Measurements from ENCODE around the gene CILP2.

CILP2 gene

DNA sequence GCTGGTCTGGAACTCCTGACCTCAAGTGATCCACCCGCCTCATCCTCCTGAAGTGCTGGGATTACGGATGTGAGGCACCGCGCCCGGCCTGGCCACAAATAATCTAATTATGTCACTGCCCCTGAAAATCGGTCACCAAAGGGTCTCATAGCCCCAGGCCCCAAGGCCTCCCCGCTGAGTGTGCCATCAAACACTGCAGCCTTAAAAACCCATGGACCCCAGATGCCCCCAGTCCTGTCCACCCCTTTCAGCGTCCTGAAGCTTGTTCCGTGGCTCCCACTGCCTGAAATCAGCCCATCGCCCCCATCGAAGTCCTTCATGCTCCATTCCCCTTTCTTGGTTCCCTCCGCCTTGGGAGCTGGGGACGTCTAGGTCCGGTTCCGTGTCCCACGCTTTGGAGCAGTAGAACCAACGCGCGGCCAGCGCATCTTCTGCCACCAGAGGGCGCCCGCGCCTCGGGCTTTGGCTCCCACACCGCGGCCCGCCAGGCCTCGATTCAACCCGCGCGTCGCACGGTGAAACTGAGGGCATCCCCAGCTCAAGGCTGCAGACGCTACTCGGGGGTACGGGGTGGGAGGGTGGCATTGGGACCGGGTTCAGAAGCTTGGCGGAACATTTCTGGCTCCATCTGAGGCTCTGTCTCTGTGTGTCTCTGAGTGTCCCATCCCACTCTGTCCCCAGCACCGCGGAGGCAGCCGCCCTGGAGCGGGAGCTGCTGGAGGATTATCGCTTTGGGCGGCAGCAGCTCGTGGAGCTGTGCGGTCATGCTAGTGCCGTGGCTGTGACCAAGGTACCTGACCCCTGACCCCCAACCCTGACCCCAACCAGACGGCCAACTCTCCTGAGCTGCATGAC, 5.9 kb upstream of the CILP2 start:
- peak; percentile 26 to 63 for DNase-seq

DNA sequence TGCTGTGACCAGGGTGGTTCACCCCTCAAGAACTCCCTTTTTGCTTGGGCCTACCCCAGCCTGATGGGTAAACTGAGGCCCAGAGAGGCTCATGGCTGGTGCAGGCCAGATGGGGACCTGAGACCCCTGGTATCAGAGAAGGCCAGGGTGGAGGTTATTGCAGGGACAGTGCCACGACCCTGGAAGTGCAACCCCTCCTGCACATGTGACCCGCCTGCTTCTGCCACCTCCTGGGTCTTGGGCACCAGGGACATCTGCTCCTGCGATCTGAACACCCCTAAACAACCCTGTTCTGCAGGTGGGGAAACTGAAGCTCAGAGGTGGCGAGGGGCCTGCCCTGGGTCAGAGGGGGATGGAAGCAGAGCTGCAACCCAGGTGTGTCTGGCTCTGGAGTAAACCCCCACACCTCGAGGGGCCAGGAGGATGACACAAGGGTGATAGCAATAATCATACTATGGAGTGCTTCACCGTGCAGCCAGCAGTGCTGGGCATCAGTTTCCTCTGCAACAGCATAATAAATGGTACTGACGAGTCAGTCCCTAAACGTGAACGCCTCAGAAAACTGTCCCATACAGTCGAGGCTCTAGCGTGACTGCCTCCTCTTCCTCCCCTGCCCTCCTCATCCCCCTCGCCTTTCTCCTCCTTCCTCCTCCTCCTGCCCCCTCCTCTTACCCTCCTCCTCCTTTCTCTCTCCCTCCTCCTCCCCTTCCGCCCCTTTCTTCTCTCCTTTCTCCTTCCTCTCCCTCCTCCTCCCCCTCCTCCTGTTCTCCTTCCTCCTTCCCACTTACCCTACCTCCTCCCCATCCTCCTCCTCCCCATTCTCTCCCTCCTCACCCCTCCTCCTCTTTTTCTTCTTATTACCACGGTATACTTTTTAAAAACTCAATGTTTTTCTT, 5.0 kb upstream of the CILP2 start:
- DNase-seq: no peak

DNA sequence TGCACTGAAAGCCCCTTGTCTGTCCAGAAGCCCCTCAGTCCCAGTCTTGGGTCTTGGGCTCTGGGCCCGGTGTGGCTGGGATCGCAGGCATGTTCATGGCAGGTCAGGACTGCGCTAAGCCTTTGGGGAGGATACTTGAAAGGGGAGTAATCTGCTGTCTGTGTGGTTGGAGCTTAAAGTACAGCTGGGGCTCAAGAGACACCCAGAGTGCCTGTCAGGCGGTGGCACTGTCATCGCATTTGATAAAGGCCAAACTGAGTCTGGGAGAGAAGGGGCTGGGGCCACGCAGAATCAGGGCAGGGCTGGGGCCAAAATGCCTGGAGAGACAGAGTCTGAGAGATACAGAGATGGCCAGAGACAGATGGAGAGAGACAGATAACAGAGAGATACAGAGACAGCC, 4.2 kb upstream of the CILP2 start:
- DNase-seq: no peak

DNA sequence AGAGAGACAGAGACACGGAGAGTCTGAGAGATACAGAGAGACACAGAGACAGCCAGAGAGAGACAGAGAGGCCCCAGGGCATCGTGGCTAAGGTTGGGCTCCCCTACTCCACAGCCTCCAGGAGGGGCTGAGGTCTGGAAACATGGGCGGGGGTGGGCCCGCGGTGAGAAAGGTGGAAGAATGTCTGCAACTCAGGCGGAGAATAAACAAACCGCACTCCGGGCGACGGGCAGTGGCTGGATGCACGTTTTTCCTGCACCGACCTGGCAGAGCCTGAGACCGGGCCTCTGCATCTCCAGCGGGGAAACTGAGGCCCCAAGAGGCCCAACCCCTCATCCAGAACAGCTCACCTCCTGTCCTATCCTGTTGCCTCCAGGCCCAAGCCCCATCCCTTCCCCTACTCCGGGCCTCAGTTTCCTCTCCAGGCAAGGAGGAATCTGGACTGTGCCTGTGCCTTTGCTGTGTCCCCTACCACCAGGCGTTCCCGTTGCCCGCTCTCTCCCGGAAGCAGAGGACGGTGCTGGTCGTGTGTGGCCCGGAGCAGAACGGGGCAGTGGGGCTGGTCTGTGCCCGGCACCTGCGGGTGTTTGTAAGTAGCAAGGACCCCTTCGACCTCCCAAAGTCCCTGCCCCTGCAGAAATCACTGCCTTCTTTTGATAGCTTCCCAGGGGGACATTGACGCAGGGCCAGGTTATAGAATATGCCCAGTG, 3.4 kb upstream of the CILP2 start:
- DNase-seq: no peak

DNA sequence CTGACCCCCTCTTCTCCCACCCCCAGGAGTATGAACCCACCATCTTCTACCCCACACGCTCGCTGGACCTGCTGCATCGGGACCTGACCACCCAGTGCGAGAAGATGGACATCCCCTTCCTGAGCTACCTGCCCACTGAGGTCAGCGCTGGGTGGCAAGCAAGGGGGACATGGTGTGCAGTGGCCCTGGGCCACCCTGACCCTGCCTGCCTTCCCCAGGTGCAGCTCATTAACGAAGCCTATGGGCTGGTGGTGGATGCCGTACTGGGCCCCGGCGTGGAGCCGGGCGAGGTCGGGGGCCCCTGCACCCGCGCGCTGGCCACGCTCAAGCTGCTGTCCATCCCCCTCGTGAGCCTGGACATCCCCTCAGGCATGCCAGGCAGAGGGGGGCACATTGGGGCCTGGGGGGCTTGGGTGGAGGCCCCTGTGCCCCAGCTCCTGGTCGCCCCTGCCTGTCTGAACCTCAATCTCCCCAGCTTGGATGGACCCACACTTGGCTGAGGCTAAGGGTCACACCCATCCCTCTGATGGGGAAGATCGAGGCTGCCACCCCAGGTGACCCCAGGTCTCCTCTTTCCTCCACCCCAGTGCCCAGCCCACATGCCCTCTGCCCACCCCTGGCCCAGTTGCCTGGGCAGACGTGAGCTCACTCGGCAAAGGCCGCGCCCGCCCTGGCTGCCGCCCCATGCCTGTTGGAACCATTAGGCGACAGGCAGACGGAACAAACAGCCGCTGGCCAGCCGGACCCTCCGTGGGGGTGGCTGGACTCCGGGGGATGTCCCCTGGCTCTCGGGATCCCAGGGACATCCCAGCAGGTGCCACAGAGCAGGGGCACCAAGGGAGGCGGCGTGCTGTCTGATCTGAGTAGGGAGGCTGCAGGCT, 2.5 kb upstream of the CILP2 start:
- DNase-seq: no peak

DNA sequence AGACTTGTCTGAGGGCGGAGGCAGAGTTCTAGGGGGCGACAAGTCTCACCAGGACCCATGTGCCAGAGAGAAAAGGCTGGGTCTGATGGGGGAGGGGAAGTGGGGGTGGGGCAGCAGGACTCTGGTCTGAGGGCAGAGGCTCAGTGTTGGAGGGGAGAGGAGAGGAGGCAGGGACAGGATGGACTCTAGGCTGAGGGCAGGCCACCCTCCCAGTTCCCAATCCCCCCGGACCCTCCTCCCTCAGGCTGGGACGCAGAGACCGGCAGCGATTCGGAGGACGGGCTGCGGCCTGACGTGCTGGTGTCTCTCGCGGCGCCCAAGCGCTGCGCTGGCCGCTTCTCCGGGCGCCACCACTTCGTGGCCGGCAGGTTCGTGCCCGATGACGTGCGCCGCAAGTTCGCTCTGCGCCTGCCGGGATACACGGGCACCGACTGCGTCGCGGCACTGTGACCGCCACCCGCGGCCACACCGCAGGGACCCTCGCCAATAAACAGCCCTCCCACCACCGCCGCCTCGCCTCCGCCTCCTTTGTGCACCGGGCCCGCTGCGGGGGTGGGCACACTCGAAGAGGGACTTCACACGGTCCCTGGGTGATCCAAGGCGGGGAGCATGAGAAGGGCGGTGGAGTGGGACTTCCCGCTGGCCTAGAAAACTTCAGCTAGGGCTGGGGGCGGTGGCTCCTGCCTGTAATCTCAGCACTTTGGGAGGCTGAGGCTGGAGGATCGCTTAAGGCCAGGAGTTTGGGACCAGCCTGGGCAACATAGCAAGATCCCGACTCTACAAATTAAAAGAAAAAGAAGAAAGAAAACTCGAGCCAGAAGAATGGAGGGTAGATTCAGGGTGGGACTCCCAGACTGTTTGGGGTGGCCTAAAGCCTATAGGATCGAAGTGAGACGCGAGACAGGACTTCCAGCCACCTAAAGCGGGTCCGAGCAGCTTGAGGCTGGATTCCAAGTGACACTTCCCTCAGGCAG, 703 bp upstream of the CILP2 start:
- DNase-seq: no peak

DNA sequence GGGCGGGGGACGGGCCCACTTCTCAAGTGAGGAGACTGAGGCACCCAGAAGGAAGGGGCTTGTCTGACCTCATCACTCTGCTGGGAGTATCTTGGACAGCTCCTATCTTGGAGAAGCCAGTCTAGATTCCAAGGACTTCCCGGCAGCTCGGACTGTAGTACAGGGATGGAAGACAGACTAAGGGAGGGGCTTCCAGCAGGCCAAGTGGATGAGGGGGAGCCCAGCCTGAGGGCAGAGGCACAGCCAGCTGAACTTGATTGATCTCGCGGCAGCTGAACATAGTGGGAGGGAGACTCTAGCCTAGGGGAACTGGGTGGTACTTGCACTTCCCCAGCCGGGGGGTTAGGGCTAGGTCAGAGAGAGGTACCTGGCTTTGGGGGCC, 711 bp downstream of the CILP2 start:
- DNase-seq: no peak

DNA sequence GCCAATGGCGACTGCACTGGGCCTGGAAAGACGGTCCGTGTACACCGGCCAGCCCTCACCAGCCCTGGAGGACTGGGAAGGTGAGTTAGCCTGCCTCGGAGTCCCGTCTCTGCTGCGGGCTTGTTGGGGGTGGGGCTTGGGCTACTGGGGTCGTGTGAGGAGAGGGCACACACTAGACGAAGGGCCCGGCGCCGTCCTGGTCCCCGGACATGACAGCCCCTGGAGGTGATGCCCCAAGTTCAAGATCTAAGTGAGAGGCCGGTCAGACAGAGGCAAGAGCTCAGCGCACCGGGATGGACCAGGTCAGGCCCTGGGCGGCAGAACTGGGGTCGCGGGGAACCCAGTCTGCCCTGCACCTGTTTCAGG, 1.6 kb downstream of the CILP2 start:
- no peak for DNase-seq

DNA sequence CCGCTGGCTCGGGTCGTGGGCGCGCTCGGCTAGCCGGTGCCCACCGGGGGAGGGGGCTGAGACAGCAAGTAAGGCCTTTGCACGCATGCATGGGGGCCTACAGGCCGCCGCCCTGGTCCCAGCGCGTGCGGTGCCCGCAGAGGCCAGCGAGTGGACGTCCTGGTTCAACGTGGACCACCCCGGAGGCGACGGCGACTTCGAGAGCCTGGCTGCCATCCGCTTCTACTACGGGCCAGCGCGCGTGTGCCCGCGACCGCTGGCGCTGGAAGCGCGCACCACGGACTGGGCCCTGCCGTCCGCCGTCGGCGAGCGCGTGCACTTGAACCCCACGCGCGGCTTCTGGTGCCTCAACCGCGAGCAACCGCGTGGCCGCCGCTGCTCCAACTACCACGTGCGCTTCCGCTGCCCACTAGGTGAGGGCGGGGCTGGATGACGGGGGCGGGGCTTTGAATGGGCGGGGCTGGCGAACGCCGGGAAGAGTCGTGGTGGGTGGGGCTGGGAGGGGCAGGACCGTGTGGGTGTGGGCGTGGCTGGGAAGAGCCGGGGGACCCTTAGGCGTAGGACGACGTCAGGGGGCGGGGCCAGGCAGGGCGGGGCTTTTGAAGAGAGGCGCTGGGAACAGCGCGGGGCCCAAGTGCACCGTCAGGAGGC, 2.1 kb downstream of the CILP2 start:
- DNase-seq: peak in 1 of 2 donors; percentile 20

DNA sequence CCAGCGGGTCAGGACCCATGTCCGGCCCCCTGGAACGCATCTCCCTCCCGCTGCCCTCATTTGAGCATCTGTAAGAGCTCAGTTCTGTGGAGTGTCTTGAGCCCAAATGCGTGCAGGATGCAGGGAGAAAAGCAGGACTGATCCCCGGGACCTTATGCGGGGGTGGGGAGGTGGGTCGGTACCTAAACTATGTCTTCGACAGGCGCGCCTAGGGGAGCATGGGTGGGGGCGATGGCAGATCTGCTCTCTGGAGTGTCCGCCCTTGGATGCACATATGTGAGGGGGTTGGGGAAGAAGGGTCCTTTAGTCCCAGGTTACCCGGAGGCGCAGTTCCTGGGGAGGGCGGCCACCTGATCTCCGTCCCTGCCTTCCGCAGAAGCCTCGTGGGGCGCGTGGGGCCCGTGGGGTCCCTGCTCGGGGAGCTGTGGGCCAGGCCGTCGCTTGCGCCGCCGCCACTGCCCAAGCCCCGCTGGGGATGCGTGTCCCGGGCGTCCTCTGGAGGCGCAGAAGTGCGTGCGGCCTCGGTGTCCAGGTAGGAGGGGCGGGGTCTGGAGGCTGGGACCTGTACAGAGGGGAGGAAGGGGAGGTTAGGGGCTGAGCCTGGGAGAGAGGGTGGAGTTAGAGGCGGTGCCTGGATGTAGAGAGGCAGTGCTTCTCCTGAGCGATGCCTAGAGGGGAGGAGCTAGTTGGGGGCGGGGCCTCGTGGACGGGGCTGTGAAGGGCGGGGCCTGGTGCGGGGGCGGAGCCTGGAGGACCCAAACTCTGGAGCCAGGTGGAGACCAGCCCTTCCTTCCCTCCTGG, 2.9 kb downstream of the CILP2 start:
- DNase-seq: no peak

DNA sequence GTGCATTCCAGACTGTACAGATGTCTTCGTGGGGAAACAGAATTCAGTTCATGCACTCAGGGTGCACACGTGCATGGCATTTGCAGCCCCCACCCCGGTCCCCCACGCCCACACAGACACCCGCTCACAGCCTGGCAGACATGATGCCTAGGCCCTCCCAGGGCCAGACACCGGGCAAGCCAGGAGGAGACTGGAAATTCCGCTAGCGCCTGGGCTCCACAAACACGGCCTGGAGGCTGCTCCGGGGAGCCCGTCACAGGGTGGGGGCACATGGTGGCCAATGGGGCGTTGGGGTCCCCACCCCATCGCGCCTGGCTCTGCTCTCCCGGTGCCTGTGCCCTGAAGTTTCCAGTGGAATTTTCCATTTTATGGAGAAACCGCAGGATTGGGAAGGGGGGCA, 3.6 kb downstream of the CILP2 start:
- DNase-seq: no peak

DNA sequence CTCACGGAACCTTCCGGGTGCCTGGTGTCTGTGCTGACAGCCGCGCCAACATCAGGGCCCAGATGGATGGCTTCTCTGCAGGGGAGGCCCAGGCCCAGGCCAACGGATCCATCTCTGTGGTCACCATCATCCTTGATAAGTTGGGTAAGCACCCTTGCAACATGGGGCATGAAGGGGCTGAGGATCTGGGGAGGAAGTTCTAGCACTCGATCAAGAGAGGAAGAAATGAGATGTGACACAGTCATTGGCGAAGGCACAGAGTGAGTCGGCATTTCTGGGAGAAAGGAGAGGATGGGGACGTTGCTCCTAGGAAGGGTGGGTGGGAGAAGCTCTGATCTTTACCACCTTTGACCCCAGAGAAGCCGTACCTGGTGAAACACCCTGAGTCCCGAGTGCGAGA, 4.4 kb downstream of the CILP2 start:
- DNase-seq: no peak

DNA sequence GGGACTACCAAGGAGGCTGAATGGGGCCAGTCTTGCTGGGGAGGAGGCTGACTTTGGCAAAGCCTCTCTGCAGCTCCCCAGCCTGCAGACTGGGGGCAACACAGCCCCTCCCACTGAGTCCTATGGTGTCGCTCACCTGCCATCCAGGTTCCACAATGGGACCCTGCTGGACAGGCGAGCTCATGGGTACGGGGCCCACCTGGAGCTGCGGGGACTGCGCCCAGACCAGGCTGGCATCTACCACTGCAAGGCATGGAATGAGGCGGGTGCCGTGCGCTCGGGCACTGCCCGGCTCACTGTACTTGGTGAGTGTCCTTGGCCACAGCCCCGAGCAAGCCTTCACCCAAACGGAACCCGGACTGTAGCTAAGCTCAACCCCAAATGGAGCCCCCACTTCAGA, 5.0 kb downstream of the CILP2 start:
- DNase-seq: no peak

DNA sequence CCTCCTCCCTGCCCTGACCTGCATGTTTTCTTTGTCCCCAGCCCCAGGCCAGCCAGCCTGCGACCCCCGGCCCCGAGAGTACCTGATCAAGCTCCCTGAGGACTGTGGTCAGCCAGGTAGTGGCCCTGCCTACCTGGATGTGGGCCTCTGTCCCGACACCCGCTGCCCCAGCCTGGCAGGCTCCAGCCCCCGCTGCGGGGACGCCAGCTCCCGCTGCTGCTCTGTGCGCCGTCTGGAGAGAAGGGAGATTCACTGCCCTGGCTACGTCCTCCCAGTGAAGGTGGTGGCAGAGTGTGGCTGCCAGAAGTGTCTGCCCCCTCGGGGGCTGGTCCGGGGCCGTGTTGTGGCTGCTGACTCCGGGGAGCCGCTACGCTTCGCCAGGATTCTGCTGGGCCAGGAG, 5.6 kb downstream of the CILP2 start:
- DNase-seq: no peak

DNA sequence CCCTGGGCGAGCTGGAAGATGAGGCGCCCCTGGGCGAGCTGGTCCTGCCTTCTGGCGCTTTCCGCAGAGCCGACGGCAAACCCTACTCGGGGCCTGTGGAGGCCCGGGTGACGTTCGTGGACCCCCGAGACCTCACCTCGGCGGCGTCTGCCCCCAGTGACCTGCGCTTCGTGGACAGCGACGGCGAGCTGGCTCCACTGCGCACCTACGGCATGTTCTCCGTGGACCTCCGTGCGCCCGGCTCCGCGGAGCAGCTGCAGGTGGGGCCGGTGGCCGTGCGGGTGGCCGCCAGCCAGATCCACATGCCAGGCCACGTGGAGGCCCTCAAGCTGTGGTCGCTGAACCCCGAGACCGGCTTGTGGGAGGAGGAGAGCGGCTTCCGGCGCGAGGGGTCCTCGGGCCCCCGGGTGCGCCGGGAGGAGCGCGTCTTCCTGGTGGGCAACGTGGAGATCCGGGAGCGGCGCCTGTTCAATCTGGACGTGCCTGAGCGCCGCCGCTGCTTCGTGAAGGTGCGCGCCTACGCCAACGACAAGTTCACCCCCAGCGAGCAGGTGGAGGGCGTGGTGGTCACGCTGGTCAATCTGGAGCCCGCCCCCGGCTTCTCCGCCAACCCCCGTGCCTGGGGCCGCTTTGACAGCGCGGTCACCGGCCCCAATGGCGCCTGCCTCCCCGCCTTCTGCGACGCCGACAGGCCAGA, 6.3 kb downstream of the CILP2 start:
- no peak for DNase-seq

DNA sequence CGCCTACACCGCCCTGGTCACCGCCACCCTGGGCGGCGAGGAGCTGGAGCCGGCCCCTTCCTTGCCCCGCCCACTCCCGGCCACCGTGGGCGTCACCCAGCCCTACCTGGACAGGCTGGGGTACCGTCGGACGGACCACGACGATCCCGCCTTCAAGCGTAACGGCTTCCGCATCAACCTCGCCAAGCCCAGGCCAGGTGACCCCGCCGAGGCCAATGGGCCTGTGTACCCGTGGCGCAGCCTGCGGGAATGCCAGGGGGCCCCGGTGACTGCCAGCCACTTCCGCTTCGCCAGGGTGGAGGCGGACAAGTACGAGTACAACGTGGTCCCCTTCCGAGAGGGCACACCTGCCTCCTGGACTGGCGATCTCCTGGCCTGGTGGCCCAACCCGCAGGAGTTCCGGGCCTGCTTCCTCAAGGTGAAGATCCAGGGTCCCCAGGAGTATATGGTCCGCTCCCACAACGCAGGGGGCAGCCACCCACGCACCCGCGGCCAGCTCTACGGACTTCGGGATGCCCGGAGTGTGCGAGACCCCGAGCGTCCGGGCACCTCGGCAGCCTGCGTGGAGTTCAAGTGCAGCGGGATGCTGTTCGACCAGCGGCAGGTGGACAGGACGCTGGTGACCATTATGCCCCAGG, 7.0 kb downstream of the CILP2 start:
- DNase-seq: no peak

DNA sequence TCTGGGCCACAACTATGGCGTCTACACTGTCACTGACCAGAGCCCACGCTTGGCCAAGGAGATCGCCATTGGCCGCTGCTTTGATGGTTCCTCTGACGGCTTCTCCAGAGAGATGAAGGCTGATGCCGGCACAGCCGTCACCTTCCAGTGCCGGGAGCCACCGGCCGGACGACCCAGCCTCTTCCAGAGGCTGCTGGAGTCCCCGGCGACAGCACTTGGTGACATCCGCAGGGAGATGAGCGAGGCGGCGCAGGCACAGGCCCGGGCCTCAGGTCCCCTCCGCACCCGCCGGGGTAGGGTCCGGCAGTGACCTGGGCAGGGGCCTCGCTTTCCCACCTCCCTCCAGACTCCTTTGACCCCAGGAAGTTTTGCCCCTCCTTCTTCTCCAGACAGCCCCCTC, 7.6 kb downstream of the CILP2 start:
- no peak for DNase-seq

DNA sequence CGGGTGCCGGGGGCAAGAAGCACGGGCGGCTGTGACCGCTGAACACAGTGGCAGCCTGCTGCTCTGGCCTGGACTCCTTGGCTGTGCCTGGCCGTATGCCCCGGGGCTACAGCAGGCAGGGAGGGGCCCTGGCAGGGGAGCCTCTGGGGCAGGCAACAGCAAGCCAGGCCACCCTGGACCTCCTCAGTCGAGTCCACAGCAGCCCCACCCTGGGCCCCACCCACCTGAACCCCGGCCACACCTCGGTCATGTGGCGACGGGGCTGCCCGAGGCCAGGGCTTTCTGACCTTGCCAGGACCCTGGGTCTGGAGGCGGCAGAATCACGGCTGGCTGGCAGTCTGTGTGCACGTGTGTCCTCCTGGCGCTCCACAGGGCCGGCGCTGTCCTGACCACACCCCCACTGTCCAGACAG, 8.7 kb downstream of the CILP2 start:
- no peak for DNase-seq
